Globus pallidus (tissue), 1 donor: Measurements from ENCODE around the gene POLG2.
"Not testable (repeated sequence)": the region's sequence is repeated elsewhere in the genome, so short reads cannot be mapped to it uniquely, and the experiment has no call there.

Source experiments
- DNase-seq: peaks from one replicate; pipeline ENCODE4 v3.0.0-alpha.2; 2015; ENCODE audit warnings: low spot score

Gene POLG2

GRCh38 chr17:64439956-64440355 is 56.9 kb downstream of the POLG2 start:
- no peak for DNase-seq

- DNase-seq = not testable (repeated sequence)
These were observed 57.3 kb downstream of the POLG2 start for GRCh38 chr17:64439521-64439920.

- DNase-seq = no peak
These were observed 58.8 kb downstream of the POLG2 start for GRCh38 chr17:64437944-64438525.

- DNase-seq = no peak
These were observed 65.3 kb downstream of the POLG2 start for GRCh38 chr17:64431534-64431933.

- not testable (repeated sequence) for DNase-seq
These were observed 66.8 kb downstream of the POLG2 start for GRCh38 chr17:64430036-64430435.

GRCh38 chr17:64428406-64428805 is 68.4 kb downstream of the POLG2 start:
- no peak for DNase-seq
